GM21367 (cell line): ENCODE measurements around the gene NPHS1.

Source experiments
- ATAC-seq: cut with Tn5 transposase; IDR thresholded peaks from one replicate; pipeline ENCODE4 v1.9.1; 2021; ENCODE audit not compliant: unreplicated experiment

NPHS1 gene

GRCh38 chr19:35789978-35790944 lies 62.0 kb downstream of the NPHS1 start:
- ATAC-seq = no peak

GRCh38 chr19:35789195-35789977 lies 62.9 kb downstream of the NPHS1 start:
- no peak for ATAC-seq

GRCh38 chr19:35788205-35788960 lies 63.9 kb downstream of the NPHS1 start:
- ATAC-seq = no peak

- no peak for ATAC-seq
Measured at GRCh38 chr19:35787227-35787799, 65.0 kb downstream of the NPHS1 start.

GRCh38 chr19:35786299-35787160 lies 65.8 kb downstream of the NPHS1 start:
- no peak for ATAC-seq

GRCh38 chr19:35785339-35785627 lies 67.0 kb downstream of the NPHS1 start:
- ATAC-seq = no peak

GRCh38 chr19:35784503-35785338 lies 67.6 kb downstream of the NPHS1 start:
- ATAC-seq = no peak

GRCh38 chr19:35783469-35784434 lies 68.6 kb downstream of the NPHS1 start:
- ATAC-seq = no peak

- ATAC-seq = no peak
Measured at GRCh38 chr19:35782589-35782988, 69.7 kb downstream of the NPHS1 start.

GRCh38 chr19:35781650-35782049 lies 70.7 kb downstream of the NPHS1 start:
- no peak for ATAC-seq

- ATAC-seq = no peak
Measured at GRCh38 chr19:35780717-35781116, 71.6 kb downstream of the NPHS1 start.

- no peak for ATAC-seq
Measured at GRCh38 chr19:35780058-35780457, 72.2 kb downstream of the NPHS1 start.

GRCh38 chr19:35779033-35779432 lies 73.3 kb downstream of the NPHS1 start:
- ATAC-seq = no peak

GRCh38 chr19:35777961-35778360 lies 74.3 kb downstream of the NPHS1 start:
- no peak for ATAC-seq

GRCh38 chr19:35777086-35777841 lies 75.0 kb downstream of the NPHS1 start:
- ATAC-seq = no peak

GRCh38 chr19:35776102-35776788 lies 76.1 kb downstream of the NPHS1 start:
- ATAC-seq = no peak
